MG63 (cell line): ENCODE data around the gene FMN1. TPM values are rescaled to one million over a fixed set of nuclear protein-coding genes. Genes with fewer than 3 reads are reported as not detected.

Source experiments
- DNase-seq: peaks from one replicate; pipeline ENCODE4 v3.0.0-alpha.2; 2020
- H3K27me3 ChIP-seq: fragments of 250-450 bp; sonication (Bioruptor Pico); 2 replicates; pipeline ENCODE4 v1.5.1; 2020; ENCODE audit warnings: mild to moderate bottlenecking, moderate library complexity
- H3K36me3 ChIP-seq: fragments of 250-450 bp; sonication (Bioruptor Pico); 2 replicates; pipeline ENCODE4 v1.5.1; 2020; ENCODE audit warnings: mild to moderate bottlenecking, moderate library complexity
- H3K4me3 ChIP-seq: fragments of 250-450 bp; sonication (Bioruptor Pico); 2 replicates; pipeline ENCODE4 v1.5.1; 2020; ENCODE audit warnings: mild to moderate bottlenecking, moderate library complexity
- H3K9me3 ChIP-seq: fragments of 250-450 bp; sonication (Bioruptor Pico); 2 replicates; pipeline ENCODE4 v1.5.1; 2020; ENCODE audit warnings: mild to moderate bottlenecking, moderate library complexity
- total RNA-seq: library from RNA; depleted of rRNA; stranded (reverse); fragments of >200 nt; shearing (Covaris generic); gene quantifications from 2 replicates; pipeline ENCODE4 v1.2.3, GENCODE V29; 2014; ENCODE audit warnings: low replicate concordance

FMN1 gene
- total RNA-seq, 1 experiment from 2014 or later, result 9.0 TPM

- H3K9me3 ChIP-seq, result no peaks in the 10 kb centered on the region
- H3K36me3 ChIP-seq, result no peaks in the 10 kb centered on the region
- no peaks in the 10 kb centered on the region for H3K27me3 ChIP-seq
- DNase-seq, result no peak
- H3K4me3 ChIP-seq, result no peak overlapping the region
Observed at GRCh38 chr15:32878342-32878741, 316.2 kb downstream of the FMN1 start.

GRCh38 chr15:32877252-32878019, 317.1 kb downstream of the FMN1 start:
- Histone ChIP-seq H3K4me3 (no peak overlapping the region), H3K36me3 (no peaks in the 10 kb centered on the region), H3K27me3 (no peaks in the 10 kb centered on the region), H3K9me3 (no peaks in the 10 kb centered on the region)
- DNase-seq, result no peak

GRCh38 chr15:32873284-32874114, 321.0 kb downstream of the FMN1 start:
- Histone ChIP-seq H3K36me3 (no peaks in the 10 kb centered on the region), H3K9me3 (no peaks in the 10 kb centered on the region), H3K27me3 (no peaks in the 10 kb centered on the region), H3K4me3 (no peak overlapping the region)
- DNase-seq, result no peak

- peak; percentile 76 for DNase-seq
Observed at GRCh38 chr15:32872621-32873283, 321.8 kb downstream of the FMN1 start.

GRCh38 chr15:32871883-32872282, 322.6 kb downstream of the FMN1 start:
- Histone ChIP-seq H3K36me3 (no peaks in the 10 kb centered on the region), H3K27me3 (no peaks in the 10 kb centered on the region), H3K9me3 (no peaks in the 10 kb centered on the region), H3K4me3 (no peak overlapping the region)
- no peak for DNase-seq

More at GRCh38 chr15:32872621-32873283, 321.8 kb downstream of the FMN1 start:
- H3K36me3 ChIP-seq, result no peaks in the 10 kb centered on the region
- no peaks in the 10 kb centered on the region for H3K9me3 ChIP-seq
- H3K27me3 ChIP-seq, result no peaks in the 10 kb centered on the region
- H3K4me3 ChIP-seq, result no peak overlapping the region

- DNase-seq, result no peak
- Histone ChIP-seq H3K36me3 (no peaks in the 10 kb centered on the region), H3K4me3 (no peak overlapping the region), H3K9me3 (no peaks in the 10 kb centered on the region), H3K27me3 (no peaks in the 10 kb centered on the region)
Observed at GRCh38 chr15:32870240-32871033, 324.1 kb downstream of the FMN1 start.

- no peaks in the 10 kb centered on the region for H3K9me3 ChIP-seq
- H3K27me3 ChIP-seq, result no peaks in the 10 kb centered on the region
- no peaks in the 10 kb centered on the region for H3K36me3 ChIP-seq
- no peak overlapping the region for H3K4me3 ChIP-seq
- DNase-seq, result no peak
Observed at GRCh38 chr15:32869776-32870175, 324.7 kb downstream of the FMN1 start.

- no peaks in the 10 kb centered on the region for H3K27me3 ChIP-seq
- no peak overlapping the region for H3K4me3 ChIP-seq
- H3K36me3 ChIP-seq, result no peaks in the 10 kb centered on the region
- no peaks in the 10 kb centered on the region for H3K9me3 ChIP-seq
- no peak for DNase-seq
Observed at GRCh38 chr15:32867313-32867626, 327.2 kb downstream of the FMN1 start.

GRCh38 chr15:32866454-32867312, 327.8 kb downstream of the FMN1 start:
- DNase-seq, result no peak
- H3K36me3 ChIP-seq, result no peaks in the 10 kb centered on the region

GRCh38 chr15:32864841-32865240, 329.7 kb downstream of the FMN1 start:
- Histone ChIP-seq H3K36me3 (no peaks in the 10 kb centered on the region), H3K27me3 (no peaks in the 10 kb centered on the region), H3K4me3 (no peak overlapping the region), H3K9me3 (no peaks in the 10 kb centered on the region)
- no peak for DNase-seq

More at GRCh38 chr15:32866454-32867312, 327.8 kb downstream of the FMN1 start:
- Histone ChIP-seq H3K4me3 (no peak overlapping the region), H3K27me3 (no peaks in the 10 kb centered on the region), H3K9me3 (no peaks in the 10 kb centered on the region)

GRCh38 chr15:32864051-32864450, 330.5 kb downstream of the FMN1 start:
- H3K9me3 ChIP-seq, result no peaks in the 10 kb centered on the region
- H3K4me3 ChIP-seq, result no peak overlapping the region
- H3K36me3 ChIP-seq, result no peaks in the 10 kb centered on the region
- DNase-seq, result no peak
- no peaks in the 10 kb centered on the region for H3K27me3 ChIP-seq

- no peaks in the 10 kb centered on the region for H3K27me3 ChIP-seq
- no peaks in the 10 kb centered on the region; the same call in 1 of the 2 replicates for H3K9me3 ChIP-seq
- peak overlapping the region; percentile 16; the same call in 1 of the 2 replicates for H3K4me3 ChIP-seq
- peak; percentile 44 for DNase-seq
- H3K36me3 ChIP-seq, result no peaks in the 10 kb centered on the region
Observed at GRCh38 chr15:32861761-32862160, 332.8 kb downstream of the FMN1 start.

GRCh38 chr15:32861174-32861573, 333.3 kb downstream of the FMN1 start:
- H3K27me3 ChIP-seq, result no peaks in the 10 kb centered on the region
- no peaks in the 10 kb centered on the region; the same call in 1 of the 2 replicates for H3K9me3 ChIP-seq
- no peaks in the 10 kb centered on the region for H3K36me3 ChIP-seq
- DNase-seq, result no peak
- H3K4me3 ChIP-seq, result no peak overlapping the region

- Histone ChIP-seq H3K27me3 (no peaks in the 10 kb centered on the region), H3K4me3 (no peak overlapping the region), H3K9me3 (no peaks in the 10 kb centered on the region; the same call in 1 of the 2 replicates), H3K36me3 (no peaks in the 10 kb centered on the region)
- no peak for DNase-seq
Observed at GRCh38 chr15:32859996-32860395, 334.5 kb downstream of the FMN1 start.

GRCh38 chr15:32859251-32859650, 335.3 kb downstream of the FMN1 start:
- H3K9me3 ChIP-seq, result no peaks in the 10 kb centered on the region; the same call in 1 of the 2 replicates
- DNase-seq, result no peak

GRCh38 chr15:32857732-32858131, 336.8 kb downstream of the FMN1 start:
- no peak for DNase-seq
- H3K27me3 ChIP-seq, result no peaks in the 10 kb centered on the region
- H3K4me3 ChIP-seq, result no peak overlapping the region
- H3K9me3 ChIP-seq, result no peaks in the 10 kb centered on the region; the same call in 1 of the 2 replicates
- no peaks in the 10 kb centered on the region for H3K36me3 ChIP-seq

More at GRCh38 chr15:32859251-32859650, 335.3 kb downstream of the FMN1 start:
- Histone ChIP-seq H3K4me3 (no peak overlapping the region), H3K36me3 (no peaks in the 10 kb centered on the region), H3K27me3 (no peaks in the 10 kb centered on the region)
